ENCODE measurements around the gene FKBP10.

Gene FKBP10, protein sequence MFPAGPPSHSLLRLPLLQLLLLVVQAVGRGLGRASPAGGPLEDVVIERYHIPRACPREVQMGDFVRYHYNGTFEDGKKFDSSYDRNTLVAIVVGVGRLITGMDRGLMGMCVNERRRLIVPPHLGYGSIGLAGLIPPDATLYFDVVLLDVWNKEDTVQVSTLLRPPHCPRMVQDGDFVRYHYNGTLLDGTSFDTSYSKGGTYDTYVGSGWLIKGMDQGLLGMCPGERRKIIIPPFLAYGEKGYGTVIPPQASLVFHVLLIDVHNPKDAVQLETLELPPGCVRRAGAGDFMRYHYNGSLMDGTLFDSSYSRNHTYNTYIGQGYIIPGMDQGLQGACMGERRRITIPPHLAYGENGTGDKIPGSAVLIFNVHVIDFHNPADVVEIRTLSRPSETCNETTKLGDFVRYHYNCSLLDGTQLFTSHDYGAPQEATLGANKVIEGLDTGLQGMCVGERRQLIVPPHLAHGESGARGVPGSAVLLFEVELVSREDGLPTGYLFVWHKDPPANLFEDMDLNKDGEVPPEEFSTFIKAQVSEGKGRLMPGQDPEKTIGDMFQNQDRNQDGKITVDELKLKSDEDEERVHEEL

DNA sequence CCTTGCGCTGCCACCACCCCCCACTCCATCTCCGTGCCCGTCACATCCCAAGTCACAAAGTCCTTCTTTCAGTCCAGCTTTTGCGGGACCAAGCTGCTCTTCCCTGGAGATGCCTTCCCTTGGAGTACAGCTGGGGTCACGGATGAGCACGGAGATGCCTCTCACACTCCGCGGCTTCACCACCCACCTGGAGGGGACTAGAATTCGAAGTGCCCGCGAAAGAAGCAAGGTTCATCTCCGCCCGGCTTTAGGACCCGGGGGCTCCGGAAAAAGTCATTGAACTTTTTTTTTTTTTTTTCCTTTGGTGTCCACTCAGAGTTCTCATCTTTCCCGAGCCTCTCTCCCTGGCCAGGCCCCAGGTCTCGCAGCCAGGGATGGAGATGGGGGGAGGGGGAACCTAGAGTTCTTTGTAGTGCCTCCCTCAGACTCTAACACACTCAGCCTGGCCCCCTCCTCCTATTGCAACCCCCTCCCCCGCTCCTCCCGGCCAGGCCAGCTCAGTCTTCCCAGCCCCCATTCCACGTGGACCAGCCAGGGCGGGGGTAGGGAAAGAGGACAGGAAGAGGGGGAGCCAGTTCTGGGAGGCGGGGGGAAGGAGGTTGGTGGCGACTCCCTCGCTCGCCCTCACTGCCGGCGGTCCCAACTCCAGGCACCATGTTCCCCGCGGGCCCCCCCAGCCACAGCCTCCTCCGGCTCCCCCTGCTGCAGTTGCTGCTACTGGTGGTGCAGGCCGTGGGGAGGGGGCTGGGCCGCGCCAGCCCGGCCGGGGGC is at the start of gene FKBP10:
FKBP10 (plus strand) TSS at position 624 of the 771 bp plus-strand sequence; CDS start at position 655, 31 bp downstream.
- Histone ChIP-seq H3K4me1 (ENCODE audit: low read depth, poor library complexity, severe bottlenecking) (peaks cover 23% of the 10 kb centered on the region), H3K27ac (peak within 1 kb of the TSS; percentile 38; the same call in 1 of the 2 replicates), H4K20me1 (ENCODE audit: insufficient read depth) (no peaks in the 10 kb centered on the region), H3K9ac (peak within 1 kb of the TSS; percentile 78), H3K27me3 (ENCODE audit: insufficient read depth, low read depth) (no peaks in the 10 kb centered on the region; the same call in 1 of the 2 replicates), H3K36me3 (ENCODE audit: insufficient read depth) (no peaks in the 10 kb centered on the region), H3K4me2 (peak within 1 kb of the TSS; percentile 72), H3K4me3 (IDR thresholded peaks at IDR 0.05; ENCODE audit: insufficient read depth, low read depth, low read length) (peak within 1 kb of the TSS; percentile 42), H2AFZ (ENCODE audit: low read depth) (peak within 1 kb of the TSS; percentile 95), H3K79me2 (ENCODE audit: insufficient read depth, low read depth) (peaks cover 5% of the 10 kb centered on the region; the same call in 1 of the 2 replicates)
- TF ChIP-seq, protein P1, sequence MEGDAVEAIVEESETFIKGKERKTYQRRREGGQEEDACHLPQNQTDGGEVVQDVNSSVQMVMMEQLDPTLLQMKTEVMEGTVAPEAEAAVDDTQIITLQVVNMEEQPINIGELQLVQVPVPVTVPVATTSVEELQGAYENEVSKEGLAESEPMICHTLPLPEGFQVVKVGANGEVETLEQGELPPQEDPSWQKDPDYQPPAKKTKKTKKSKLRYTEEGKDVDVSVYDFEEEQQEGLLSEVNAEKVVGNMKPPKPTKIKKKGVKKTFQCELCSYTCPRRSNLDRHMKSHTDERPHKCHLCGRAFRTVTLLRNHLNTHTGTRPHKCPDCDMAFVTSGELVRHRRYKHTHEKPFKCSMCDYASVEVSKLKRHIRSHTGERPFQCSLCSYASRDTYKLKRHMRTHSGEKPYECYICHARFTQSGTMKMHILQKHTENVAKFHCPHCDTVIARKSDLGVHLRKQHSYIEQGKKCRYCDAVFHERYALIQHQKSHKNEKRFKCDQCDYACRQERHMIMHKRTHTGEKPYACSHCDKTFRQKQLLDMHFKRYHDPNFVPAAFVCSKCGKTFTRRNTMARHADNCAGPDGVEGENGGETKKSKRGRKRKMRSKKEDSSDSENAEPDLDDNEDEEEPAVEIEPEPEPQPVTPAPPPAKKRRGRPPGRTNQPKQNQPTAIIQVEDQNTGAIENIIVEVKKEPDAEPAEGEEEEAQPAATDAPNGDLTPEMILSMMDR (conservative IDR thresholded peaks at IDR 0.05; ENCODE audit: low read depth, low read length), result no peak

DNA sequence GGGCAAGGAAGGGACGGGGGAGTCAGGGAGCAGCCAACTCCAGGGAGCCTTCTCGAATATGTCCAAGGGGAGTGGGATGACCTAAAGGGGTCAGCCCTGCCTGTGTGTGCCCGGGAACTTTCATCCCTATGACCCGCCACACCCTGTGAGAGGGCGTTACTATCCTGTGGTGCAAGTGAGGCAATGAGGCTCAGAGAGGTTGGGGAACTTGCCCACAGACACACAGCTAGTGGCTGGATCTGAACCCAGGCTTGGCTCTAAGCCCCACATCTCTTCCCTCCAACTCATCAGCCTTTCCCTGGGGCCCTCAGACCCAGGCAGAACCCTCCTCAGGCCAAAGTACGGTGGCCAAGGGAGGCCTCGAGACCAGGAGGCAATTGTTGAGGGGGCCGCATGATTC is 49.5 kb upstream of the FKBP10 start:
- Histone ChIP-seq H4K20me1 (ENCODE audit: insufficient read depth) (no peaks in the 10 kb centered on the region), H3K4me2 (no peak overlapping the region), H3K27ac (no peak overlapping the region), H2AFZ (ENCODE audit: low read depth) (no peak overlapping the region), H3K4me3 (IDR thresholded peaks at IDR 0.05; ENCODE audit: insufficient read depth, low read depth, low read length) (no peak overlapping the region), H3K36me3 (ENCODE audit: insufficient read depth) (no peaks in the 10 kb centered on the region), H3K4me1 (ENCODE audit: low read depth, poor library complexity, severe bottlenecking) (peaks cover 16% of the 10 kb centered on the region), H3K9ac (no peak overlapping the region), H3K79me2 (ENCODE audit: insufficient read depth, low read depth) (no peaks in the 10 kb centered on the region), H3K27me3 (ENCODE audit: insufficient read depth, low read depth) (no peaks in the 10 kb centered on the region)
- TF ChIP-seq, protein P1 (conservative IDR thresholded peaks at IDR 0.05; ENCODE audit: low read depth, low read length), result no peak

DNA sequence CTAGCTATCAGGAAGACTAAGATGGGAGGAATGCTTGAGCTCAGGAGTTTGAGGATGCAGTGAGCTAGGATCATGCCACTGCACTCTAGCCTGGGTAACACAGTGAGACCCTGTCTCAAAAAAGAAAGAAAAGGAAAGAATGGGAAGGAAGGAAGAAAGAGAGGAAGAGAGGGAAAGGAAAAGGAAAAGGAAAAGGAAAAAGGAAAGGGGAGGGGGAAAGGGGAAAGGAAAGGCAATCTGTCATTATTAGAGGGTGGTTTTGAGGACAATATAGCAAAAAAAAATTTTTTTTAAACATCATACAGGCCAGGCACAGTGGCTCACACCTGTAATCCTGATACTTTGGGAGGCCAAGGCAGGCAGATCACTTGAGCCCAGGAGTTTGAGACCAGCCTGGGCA is 46.7 kb upstream of the FKBP10 start:
- Histone ChIP-seq H3K36me3 (ENCODE audit: insufficient read depth) (no peaks in the 10 kb centered on the region), H3K27me3 (ENCODE audit: insufficient read depth, low read depth) (no peaks in the 10 kb centered on the region), H3K4me3 (IDR thresholded peaks at IDR 0.05; ENCODE audit: insufficient read depth, low read depth, low read length) (no peak overlapping the region), H4K20me1 (ENCODE audit: insufficient read depth) (no peaks in the 10 kb centered on the region), H3K9ac (no peak overlapping the region), H3K4me1 (ENCODE audit: low read depth, poor library complexity, severe bottlenecking) (no peaks in the 10 kb centered on the region), H3K27ac (no peak overlapping the region), H2AFZ (ENCODE audit: low read depth) (no peak overlapping the region), H3K79me2 (ENCODE audit: insufficient read depth, low read depth) (no peaks in the 10 kb centered on the region), H3K4me2 (no peak overlapping the region)
- TF ChIP-seq, protein P1 (conservative IDR thresholded peaks at IDR 0.05; ENCODE audit: low read depth, low read length), result no peak

DNA sequence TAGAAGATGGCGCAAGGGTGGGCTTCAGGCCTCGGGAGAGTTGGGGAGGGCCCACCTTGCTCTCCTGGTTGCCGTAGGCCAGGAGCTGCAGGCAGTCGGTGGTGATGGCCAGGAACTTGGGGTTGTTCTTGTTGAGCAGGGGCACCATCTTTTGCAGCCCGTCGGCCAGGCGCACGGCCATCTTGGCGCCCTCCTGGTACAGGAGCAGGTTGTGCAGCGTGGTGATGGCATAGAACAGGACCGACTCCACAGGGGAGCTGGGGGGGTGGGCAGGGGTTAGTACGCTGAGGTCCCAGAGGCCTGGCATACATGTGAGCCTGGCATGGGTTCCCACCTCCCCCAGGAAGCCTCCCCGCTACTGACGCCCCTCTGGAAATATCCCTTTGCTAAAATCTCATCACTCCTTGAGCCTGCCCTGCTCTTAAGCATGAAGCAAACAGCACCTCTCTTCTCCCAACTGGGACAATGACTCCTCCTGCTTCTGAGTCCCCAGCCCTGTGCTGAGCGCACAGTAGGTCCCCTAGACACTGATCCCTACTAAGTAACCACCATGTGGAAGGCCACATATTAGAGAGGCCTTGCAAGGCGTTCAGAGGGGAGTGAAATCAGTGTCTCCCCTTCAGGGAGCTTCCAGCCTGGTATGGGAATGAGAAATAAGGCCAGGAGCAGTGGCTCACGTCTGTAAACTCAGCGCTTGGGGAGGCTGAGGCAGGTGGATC is 45.3 kb upstream of the FKBP10 start:
- H3K79me2 ChIP-seq (ENCODE audit: insufficient read depth, low read depth), result no peaks in the 10 kb centered on the region
- TF ChIP-seq, protein P1 (conservative IDR thresholded peaks at IDR 0.05; ENCODE audit: low read depth, low read length), result no peak
- no peak overlapping the region for H3K4me2 ChIP-seq
- H2AFZ ChIP-seq (ENCODE audit: low read depth), result no peak overlapping the region
- no peaks in the 10 kb centered on the region for H3K27me3 ChIP-seq (ENCODE audit: insufficient read depth, low read depth)
- H3K27ac ChIP-seq, result no peak overlapping the region
- H4K20me1 ChIP-seq (ENCODE audit: insufficient read depth), result no peaks in the 10 kb centered on the region
- H3K36me3 ChIP-seq (ENCODE audit: insufficient read depth), result no peaks in the 10 kb centered on the region
- no peaks in the 10 kb centered on the region for H3K4me1 ChIP-seq (ENCODE audit: low read depth, poor library complexity, severe bottlenecking)
- H3K9ac ChIP-seq, result no peak overlapping the region
- H3K4me3 ChIP-seq (IDR thresholded peaks at IDR 0.05; ENCODE audit: insufficient read depth, low read depth, low read length), result no peak overlapping the region
